Glomerular visceral epithelial cell (primary cell): ENCODE data around the gene C19orf18.

Source experiments
- DNase-seq: peaks from one replicate; pipeline ENCODE4 v3.0.0-alpha.2; 2016; ENCODE audit errors: extremely low spot score

The C19orf18 gene

GRCh38 chr19:57947419-57948134 is 26.8 kb downstream of the C19orf18 start, which contains the start of gene ZNF256:
ZNF256 (minus strand) TSS chr19:57947706; CDS start chr19:57947474, 232 bp downstream.
- peak; percentile 91 for DNase-seq

- DNase-seq: no peak
Observed at GRCh38 chr19:57947088-57947418, 27.3 kb downstream of the C19orf18 start.

DNA sequence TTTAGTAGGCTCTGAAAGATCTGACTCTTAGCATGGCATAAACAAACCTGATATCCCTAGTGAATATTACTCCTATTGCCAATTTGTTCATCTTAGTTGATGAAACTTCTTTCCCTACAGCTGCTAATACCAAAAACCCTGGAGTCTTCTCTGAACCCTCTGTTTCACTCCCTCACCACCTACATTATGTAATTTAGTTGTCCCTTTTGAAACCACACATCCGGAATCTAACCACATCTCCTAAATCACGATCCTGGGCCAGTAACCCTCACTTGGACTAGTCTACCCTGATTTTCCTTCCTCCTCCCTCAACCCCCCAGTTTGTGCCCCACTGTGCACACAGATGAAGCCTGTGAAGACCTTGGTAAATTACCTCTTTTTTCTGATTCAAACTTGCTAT is 28.0 kb downstream of the C19orf18 start:
- DNase-seq: no peak

DNA sequence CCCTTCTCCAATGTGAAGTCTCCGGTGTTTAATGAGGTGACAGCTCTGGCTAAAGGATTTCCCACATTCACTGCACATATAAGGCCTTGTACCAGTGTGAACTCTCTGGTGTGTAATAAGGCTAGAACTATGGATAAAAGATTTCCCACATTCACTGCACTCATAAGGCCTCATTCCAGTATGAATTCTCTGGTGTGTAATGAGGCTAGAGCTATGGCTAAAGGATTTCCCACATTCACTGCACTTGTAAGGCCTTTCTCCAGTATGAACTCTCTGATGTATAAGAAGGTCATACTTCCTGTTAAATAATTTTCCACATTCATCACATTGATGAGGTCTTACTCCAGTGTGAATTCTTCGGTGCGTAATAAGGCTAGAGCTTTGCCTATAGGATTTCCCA is 32.7 kb downstream of the C19orf18 start:
- DNase-seq: no peak

DNA sequence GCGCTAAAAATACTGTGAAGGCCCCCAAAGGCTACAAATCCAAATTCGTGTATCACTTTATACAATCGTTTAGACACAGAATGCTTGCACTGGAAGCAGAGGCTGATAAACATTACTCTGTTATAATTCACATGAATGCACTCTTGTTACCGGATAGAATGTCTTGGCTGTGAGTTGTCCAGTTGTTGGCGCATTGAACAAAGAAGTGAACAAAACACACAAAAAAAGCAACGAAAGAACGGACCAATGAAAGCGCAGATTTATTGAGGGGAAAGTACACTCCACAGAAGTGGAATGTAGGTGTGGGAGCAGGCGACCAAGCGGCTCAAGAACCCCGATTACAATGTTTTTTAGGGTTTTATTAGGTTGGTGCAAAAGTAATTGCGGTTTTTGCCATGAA is 38.6 kb downstream of the C19orf18 start:
- DNase-seq: no peak

GRCh38 chr19:57934820-57935665 is 39.3 kb downstream of the C19orf18 start, which contains the start of gene ZNF418:
ZNF418 (minus strand) TSS chr19:57935402; CDS start chr19:57933822, 1,580 bp downstream.
- DNase-seq: peak; percentile 52

GRCh38 chr19:57927587-57927986 is 46.7 kb downstream of the C19orf18 start:
- no peak for DNase-seq

- peak; percentile 92 for DNase-seq
Observed at GRCh38 chr19:57916168-57916995, 58.0 kb downstream of the C19orf18 start, which contains the start of gene ZNF417. ZNF417 (minus strand) TSS chr19:57916592; CDS start chr19:57916411, 181 bp downstream.

DNA sequence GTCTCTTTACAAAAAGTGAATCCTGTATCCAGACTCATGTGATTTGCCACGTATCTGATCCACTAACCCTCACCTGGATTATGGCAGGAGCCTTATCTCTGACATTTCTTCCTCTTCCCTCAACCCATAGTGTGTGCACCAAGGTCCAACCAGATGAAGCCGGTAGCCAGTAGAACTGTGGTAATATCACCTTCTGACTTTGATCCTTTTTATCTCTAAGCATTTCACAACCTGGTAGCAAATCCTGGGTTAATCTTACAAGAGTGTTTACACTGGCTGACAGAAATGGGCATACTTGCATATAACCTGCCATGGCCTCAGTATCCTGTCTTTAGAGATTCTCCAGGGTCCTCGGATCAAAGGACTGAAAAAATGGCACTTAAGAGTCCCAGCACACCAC is 59.8 kb downstream of the C19orf18 start:
- DNase-seq: no peak
